Measurements from ENCODE around the gene MFAP3L. TPM values are rescaled to one million over a fixed set of nuclear protein-coding genes. Genes with fewer than 3 reads are reported as not detected.

The MFAP3L gene
- total RNA-seq, 1 donor from 2014 or later, result 7.0 TPM

DNA sequence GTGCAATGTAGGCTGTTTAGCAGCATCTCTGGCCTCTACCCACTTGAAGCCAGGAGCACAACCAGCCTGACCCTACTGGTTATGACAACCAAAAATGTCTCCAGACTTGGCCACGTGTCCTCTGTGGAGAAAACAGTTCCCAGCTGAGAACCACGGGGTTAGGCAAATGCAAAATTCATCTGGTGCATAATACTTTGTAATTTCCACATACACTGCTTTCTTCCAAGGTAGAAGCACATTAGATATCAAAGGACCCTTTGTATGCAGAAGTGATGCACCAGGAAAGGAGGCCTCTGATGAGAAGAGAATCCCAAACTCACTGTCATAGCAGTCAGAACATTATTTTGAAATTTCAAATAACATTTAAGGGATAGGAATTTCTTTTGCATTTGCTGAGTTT, 26.3 kb downstream of the MFAP3L start:
- DNase-seq (ENCODE audit: missing footprints), result no peak
- intact Hi-C loops (cut with DNase I), result no loop called here
- no peak for ATAC-seq

DNA sequence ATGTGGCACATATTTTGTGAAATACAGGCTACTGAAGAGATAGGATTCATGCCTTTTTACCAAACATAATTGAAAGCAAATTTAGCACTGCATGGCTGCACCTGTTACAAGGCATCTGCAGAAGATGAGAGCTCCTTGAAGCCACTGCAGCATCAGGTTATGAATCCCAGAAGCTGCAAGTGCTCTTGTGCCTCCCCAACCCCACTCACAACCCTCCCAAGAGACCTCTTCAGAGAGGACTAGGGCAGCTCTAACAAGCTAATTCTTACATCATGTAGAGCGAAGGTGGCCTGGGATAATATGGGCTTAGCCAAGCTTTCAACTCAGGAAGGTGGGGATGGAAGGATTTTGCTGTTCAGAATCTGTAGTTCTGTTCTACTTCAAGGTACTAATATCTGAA, 27.2 kb downstream of the MFAP3L start:
- intact Hi-C loops (cut with DNase I), result no loop called here
- ATAC-seq, result no peak
- no peak for DNase-seq (ENCODE audit: missing footprints)

DNA sequence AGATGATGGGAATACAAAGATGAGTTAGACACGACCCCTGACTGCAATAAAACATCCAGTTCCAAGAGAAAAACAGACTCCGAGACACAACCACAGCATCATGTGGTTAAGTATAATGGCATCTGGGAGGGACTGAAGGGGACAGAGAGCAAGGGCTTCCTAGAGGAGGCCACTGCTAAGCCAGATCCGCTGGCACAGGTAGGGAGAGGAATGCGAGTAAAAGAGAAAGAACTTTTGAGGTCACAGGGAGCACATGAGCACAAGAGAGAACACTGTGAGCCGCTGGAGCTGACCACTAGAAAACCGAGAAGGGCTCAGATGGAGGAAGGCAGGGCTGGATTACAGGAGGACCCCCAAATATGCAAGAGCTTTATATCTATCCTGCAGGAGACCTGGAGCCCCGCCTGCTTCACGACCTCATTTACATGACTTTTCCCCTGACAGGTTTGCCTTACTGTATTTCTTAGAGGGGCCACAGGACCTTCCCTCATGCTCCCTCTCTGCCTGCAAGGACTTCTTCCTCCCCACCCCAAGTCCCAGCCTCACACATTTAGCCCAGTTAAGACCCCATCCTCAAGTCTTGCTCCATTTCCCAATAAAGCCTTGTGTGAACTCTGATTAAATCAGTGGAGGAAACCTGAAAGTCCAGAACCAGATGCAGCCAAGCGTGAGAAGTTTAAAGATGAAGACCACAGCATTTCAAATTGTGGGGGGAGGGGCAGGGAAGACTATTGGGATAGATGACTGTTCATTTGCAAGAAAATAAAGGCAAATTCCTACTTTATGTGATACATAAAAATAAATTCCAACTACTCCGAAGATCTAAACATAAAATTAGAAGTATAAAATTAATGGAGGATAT, 29.6 kb downstream of the MFAP3L start:
- DNase-seq (ENCODE audit: missing footprints) (no peak), ATAC-seq (no peak)
- intact Hi-C loops (cut with DNase I), result no loop called here

DNA sequence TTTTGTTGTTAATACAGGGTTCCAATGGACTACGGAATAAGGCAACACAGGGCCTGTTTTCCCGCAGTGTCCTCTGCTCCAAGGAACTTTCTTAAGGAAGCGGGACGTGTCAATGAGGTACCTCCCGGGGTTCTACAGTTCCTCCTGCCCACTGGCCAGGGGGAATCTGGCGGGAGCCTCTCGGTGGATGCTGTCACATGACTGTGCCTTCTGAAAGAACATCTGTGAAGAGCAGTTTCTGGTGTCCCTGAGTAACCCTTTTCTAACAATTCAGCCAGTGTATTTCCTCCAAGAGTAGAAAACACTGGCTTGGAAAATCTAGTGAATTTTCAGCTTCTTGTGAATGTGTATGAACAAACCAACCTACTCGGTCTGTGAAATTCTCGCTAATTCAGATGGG, 32.7 kb downstream of the MFAP3L start:
- DNase-seq (ENCODE audit: missing footprints) (no peak), ATAC-seq (no peak)
- intact Hi-C loops (cut with DNase I), result no loop called here

DNA sequence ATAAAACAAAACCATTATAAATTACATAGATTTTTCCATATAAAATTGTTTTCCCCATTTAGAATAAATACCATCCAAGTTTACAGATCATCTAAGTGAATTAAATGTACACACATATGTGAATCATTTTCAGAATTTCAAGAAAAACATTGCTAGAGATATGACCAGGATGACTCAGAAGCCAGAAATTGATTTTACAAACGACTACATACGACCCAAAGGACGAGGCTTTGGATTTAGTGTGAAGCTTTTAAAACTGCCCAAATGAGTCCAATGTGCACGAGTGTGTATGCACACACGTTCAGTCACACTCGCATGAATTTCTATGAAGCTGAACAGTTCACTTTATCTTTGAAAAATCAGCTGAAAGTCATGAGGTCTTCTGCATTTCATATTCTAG, 37.9 kb downstream of the MFAP3L start:
- DNase-seq (ENCODE audit: missing footprints) (no peak), ATAC-seq (no peak)
- intact Hi-C loops (cut with DNase I), result no loop called here

DNA sequence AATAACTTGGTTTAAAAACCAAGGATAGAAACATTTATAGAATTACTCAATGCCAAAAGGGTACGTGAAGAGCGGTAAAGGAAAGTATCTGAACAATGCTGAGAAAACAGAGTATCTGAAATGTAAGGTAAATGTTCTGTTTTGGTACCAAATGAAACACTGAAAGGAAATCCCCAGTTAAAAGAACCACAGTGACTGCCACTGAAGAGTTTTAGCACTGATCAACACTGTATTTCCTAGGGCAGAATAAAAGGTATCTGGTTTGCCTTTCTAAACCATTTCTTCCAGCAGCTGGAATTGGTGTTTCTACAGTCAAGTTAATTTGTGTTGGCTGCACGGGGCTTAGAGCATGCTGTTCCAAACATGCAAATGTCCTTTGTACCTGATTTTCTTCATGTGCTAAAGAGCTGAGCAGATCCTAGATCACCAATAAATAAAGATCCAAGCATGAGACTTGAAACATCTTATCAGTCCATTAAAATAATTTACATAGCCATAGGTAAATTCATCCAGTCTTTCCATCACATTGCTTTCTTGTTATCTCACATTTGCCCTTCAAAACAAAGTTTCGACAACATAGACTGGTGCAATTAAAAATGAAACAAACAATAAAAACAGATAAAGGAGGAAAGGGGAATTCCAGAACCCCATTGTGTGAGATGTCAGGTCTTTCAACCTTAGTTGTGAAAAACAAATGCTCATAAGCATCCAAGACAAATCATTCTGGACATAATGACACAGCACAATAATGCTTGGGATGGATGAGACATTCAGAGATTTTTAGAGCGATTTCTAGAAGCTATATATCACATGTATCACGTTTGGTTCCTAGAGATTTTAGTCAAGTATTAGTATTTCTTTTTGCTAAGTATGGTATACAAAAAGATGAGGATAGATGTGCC, 38.6 kb downstream of the MFAP3L start:
- DNase-seq (ENCODE audit: missing footprints) (no peak), ATAC-seq (no peak)
- intact Hi-C loops (cut with DNase I), result no loop called here

DNA sequence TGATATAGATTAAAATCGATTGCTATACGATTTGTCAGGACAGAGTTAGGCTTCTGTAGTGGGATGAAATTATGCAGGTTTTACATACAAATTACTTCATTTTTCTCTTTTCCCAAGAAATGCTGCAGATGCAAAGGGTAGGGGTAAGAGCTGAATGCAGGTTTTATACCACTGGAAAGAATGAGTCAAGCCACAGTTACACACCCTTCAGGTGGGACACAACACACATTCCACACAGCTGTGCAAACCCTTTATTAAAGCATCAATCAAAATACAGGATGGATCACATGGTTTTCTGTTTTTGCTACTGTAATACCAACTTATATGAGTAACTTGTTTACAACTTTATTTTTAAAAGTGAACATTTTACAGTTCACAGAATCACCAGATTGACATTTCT, 39.8 kb downstream of the MFAP3L start:
- DNase-seq (ENCODE audit: missing footprints) (no peak), ATAC-seq (no peak)
- intact Hi-C loops (cut with DNase I), result no loop called here

DNA sequence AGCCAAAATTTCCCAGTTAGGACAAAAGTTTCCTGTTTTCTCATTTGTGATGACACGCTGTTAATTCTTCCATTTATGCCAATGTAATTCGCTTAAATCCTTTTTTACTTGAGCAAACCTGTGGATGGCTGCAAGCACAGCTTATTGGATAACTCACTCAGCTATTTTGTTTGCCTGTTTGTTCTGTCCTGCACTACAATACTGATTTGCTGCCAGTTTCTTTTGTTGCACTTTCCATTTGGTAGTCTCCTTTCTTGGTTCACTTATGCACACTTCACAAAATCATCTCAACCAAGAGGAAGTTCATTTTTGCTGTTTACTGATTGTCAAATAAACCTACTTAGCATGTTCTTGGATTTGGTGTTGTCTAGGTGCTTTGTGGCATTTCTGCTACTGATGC, 40.3 kb downstream of the MFAP3L start:
- intact Hi-C loops (cut with DNase I), result no loop called here
- no peak for ATAC-seq
- DNase-seq (ENCODE audit: missing footprints), result no peak

DNA sequence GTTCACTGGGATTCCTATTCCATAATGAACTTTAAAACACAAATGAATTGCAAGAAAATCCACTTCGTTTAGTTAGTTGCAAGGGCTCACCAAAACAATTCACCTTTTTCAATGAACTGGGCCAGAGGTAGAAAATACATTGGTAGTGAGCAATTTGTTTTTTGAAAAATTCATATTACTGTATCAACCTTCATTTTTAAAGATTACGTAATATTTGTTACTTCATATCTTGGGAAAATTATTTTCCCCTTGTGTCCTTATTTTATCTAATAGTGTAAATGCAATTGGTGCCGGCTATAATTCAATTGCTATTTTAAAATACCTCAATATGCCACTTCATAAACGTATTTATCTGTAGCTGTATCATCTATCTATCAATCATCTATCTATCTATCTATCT, 41.5 kb downstream of the MFAP3L start:
- no peak for DNase-seq (ENCODE audit: missing footprints)
- intact Hi-C loops (cut with DNase I), result no loop called here
- no peak for ATAC-seq

DNA sequence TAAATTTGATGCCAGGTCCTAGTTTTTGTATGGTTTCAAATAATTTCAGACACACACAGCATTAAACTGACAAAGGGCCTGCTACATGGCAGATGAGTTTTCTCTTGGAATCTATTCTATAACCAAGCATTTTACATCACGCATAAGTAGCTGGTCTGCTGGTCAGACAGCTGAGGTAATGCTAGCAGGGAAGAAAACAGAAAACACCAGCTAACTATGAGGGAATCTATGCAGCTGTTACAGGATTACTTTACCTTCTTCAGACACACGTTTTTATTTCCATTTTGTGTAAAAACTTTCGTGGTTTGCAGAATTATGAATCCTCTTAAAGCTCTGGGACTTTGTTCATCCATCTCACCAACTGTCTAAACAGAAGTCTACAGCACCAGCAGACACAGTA, 42.0 kb downstream of the MFAP3L start:
- DNase-seq (ENCODE audit: missing footprints) (no peak), ATAC-seq (no peak)
- intact Hi-C loops (cut with DNase I), result no loop called here

DNA sequence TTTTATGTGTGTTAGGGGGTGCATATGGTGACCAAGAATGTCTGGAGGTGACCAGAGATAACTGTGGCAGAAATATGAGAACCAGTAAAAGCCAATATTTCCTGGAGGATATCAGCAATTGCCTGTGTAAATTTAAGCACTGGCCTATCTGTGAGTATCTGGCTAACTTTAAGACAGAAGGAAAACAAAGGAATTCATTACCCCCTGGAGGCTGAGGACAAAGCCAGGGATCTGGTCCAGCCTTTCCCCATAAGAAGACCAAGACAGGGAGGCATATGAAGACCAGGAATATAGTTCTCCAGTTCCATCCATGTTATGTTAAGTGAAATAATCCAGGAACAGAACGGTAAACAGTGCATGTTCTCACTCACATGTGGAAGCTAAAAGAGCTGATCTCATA, 49.2 kb downstream of the MFAP3L start:
- ATAC-seq, result no peak
- intact Hi-C loops (cut with DNase I), result no loop called here
- DNase-seq (ENCODE audit: missing footprints), result no peak

DNA sequence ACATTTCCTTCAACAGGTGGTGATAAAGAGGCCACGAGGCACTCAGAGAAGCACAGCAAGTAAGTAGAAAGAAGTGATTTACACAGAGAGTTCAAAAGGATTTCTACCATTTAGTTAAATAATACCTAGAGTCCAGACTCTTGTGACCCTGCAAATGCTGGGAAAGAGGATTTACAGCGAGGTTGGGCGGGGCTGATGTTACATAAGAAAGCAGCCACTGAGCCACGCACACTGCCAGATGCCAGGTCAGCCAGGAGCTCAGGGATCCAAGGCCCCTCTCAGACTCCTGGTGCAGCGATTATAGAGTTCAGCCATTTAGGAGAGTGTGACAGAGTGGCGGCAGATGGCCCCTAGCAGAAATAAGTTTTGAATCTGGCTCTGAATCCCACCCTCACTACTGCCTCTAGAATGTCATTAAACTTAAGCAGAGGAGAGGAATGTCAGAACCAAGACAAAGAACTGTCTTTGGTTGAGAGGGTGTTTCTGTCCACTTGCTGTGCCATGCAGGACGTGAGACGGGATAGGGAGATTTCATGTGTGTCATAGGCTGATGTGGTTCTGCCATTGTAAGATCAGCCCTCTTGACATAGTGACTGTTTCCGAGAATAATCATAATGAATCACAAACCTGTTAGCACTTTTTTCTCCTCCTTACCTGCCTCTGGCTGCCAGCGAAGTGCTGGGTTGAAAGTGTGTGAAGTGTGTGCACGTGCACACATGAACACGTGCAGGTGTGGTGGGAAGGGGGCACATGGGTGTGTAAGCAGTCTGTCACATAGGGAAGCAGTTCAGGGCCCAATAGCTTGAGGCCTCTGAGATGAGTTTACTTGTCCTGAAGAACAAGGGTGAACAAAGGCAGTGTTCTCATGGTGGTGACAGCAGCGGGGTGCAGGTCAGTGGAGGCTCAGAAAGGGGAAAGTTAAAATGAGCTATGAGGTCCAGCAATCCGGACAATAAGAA, 50.1 kb downstream of the MFAP3L start:
- no peak for ATAC-seq
- no peak for DNase-seq (ENCODE audit: missing footprints)
- intact Hi-C loops (cut with DNase I), result no loop called here

DNA sequence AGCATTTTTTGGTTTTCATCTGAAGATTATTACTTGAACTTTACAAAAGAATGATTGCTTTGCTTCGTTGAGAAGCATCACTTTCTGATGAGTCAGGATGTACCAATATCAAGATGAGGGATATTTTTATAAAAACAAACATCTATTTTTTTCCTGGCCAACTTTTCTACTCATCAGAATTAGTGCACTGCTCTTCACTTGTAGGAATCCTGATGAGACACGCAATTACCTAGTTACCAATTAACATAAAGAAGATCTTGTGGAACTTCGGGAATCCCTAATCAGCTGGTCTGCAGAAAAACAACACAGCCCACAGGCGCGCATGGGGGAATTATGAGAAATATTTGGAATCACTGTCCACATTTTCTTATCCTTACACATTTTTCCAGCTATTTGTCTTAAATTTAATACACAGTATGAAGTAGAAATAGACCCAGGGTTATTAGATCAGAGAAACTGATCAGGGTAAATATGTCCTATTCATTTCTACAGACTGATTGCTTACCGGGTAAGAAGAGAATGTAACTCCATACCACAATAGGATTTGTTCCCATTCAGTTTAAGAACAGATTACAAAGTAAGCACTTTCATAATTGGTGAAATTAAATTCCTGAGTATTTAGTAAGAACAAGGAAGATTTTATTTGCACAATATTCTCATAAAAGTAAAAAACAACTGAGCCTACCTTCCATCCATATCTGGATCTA, 50.9 kb downstream of the MFAP3L start:
- ATAC-seq (no peak), DNase-seq (ENCODE audit: missing footprints) (no peak)
- intact Hi-C loops (cut with DNase I), result no loop called here

DNA sequence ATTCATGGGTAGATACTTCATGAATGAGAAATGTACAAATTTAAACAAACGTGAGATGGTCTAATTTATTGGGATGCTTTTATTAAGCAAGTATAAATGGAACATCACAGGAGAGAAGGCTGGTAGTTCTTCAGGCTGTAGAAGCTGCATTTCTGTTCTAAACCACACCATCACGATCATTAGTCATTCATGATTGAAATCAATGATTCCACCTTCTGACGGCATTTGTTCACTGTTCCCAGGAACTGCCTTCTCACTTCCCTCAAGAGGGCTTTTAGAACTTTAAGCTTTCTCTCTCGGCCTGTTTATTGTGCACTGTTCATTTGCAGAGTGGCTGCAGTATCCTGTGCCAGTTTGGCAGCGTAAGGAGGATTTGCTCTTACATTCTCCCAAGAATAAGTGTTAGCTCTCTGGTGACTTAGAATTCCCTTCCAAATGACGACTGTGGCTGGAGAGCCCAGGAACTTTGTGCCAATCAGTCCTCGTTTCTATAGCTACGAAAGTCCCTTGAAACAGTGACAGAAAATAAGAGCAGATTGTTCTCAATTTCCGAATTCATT, 54.7 kb downstream of the MFAP3L start:
- intact Hi-C loops (cut with DNase I), result no loop called here
- ATAC-seq, result no peak
- no peak for DNase-seq (ENCODE audit: missing footprints)

DNA sequence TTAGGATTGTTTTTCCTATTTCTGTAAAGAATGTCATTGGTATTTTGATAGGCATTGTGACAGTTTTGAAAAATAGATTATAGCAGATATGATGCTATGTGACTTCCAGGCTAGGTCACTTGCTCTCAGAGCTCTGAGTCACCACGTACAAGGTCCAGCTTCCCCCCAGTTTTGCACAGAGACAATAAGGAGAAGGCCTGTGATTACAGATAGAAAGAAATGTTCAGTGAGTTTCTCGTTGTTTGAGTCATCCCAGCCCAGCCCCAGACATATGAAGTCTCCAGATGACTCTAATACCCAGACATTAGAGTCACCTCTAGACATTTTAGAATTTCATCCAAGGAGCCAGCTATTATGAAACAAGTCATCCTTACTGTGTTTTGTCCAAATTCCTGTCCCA, 57.2 kb downstream of the MFAP3L start:
- ATAC-seq, result no peak
- DNase-seq (ENCODE audit: missing footprints), result no peak
- intact Hi-C loops (cut with DNase I), result no loop called here

DNA sequence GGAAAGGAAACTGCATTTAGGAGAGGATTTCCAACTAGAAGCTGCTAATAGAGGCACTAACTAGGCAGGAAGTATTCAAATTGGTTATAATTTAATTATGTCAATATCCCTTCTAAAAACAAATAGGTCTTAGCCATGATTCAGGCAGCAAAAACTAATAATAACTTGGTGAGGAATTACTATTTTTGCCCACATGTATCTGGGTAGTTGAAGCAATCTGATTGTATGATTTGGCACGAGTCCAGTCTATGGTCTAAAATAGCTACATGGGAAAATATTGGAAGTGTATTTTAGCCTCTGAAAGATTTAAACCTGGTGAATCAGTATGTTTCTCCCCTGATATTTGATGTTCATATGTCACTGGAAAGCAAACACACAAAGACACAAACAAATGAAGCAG, 62.2 kb downstream of the MFAP3L start:
- intact Hi-C loops (cut with DNase I), result no loop called here
- ATAC-seq (no peak), DNase-seq (ENCODE audit: missing footprints) (no peak)

DNA sequence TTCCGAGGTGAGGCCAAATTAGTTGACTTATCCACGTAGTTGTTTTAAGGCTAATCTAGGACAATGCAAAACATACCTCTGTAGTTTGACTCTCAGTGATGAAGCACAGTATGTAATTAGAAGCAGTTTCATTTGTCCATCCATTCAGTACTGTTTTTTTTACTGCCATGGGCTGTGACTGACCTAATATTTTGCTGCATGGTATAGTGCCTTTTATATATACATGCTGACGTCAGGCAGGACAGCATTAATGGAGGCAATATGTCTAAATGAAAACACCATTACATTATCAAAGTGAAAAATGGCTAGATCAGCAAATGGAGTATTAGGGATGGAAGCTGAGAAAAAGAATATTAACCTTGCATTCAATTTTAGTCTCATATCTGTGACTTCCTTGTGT, 66.9 kb downstream of the MFAP3L start:
- intact Hi-C loops (cut with DNase I), result no loop called here
- no peak for DNase-seq (ENCODE audit: missing footprints)
- ATAC-seq, result no peak

DNA sequence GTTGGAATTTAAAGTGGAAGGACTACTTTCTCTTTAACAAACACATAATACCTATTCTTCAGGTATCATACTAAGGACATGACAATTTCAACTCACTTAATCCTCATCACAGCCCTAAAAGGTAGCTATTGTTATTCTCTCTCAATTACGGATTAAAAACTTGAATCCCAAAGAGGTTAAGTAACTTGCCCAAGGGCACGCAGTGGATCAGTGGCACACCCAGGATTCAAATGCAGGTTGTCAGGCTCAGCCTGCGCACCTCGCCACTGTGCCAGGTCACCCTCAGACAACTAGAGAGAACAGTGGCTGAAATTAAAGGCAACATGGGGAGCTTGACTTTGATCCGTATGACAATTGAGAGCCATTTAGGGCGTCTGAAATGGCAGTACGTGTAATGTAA, 67.6 kb downstream of the MFAP3L start:
- no peak for DNase-seq (ENCODE audit: missing footprints)
- intact Hi-C loops (cut with DNase I), result no loop called here

More for the DNA sequence above, 67.6 kb downstream of the MFAP3L start:
- no peak for ATAC-seq
